OCI-LY3 (cell line): ENCODE measurements around the gene DPP3.

Experiments
- CTCF ChIP-seq: fragments of 200-600, 300-600 bp; sonication (generic); IDR thresholded peaks from 2 replicates; pipeline ENCODE4 v1.5.1; 2014; ENCODE audit warnings: antibody characterized with exemption, low read length, low read depth
- EZH2phosphoT487 ChIP-seq: fragments of 200-600 bp; shearing (Covaris generic); IDR thresholded peaks from 2 replicates; pipeline ENCODE4 v1.6.1; 2018; ENCODE audit warnings: antibody characterized with exemption, mixed run types, low read depth

DNA sequence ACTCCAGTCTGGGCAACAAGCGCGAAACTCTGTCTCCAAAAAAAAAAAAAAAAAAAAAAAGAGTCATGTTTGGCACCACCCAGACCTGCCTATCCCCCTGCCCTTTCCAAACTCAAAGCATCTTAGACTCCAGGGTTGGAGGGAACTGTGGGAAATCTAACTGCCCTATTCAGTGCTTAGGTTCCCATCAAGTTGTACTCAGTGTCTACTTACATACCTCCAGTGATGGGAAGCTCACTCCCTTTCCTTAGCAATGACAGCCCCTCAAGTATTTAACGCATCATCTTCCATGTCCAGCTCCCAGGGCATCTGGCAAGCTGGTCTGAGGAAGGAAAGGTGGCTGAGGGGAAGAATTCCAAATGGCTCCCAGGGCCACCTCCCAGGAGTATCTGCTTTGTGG lies 69.5 kb downstream of the DPP3 start:
- TF ChIP-seq CTCF, result no peak
- TF ChIP-seq EZH2phosphoT487, result no peak
